HEK293 (cell line): Measurements from ENCODE around the gene GTPBP6.

Experiments used
- CTCF ChIA-PET: fragments of 350-600 bp; formaldehyde crosslinking; extraction: SDS; loops from one replicate; lab custom pipeline; 2021; ENCODE audit warnings: antibody characterized with exemption; lab: Yijun Ruan, JAX
- POLR2A ChIA-PET: fragments of 300-600 bp; formaldehyde crosslinking; extraction: SDS; loops from one replicate; lab custom pipeline; 2020; ENCODE audit warnings: antibody characterized with exemption, inconsistent platforms; lab: Yijun Ruan, JAX
- H3K27ac ChIP-seq: fragments of 200-500 bp; sonication (Bioruptor generic); 2 replicates; pipeline ENCODE4 v1.5.1; 2014; ENCODE audit warnings: low read depth, low read length, control low read depth, inconsistent platforms; ENCODE audit errors: extremely low read depth
- H3K36me3 ChIP-seq, 2 experiments: fragments of 200-500 bp in 1 of 2; sonication (Bioruptor generic) in 1 of 2; 1 replicate in 1 of 2; 2 replicates in 1 of 2; pipeline ENCODE4 v1.5.1; 2014 to 2017; ENCODE audit warnings: inconsistent platforms in 2 of 2, low read length in 2 of 2; ENCODE audit not compliant: control insufficient read depth in 2 of 2, insufficient read depth in 1 of 2
- H3K4me1 ChIP-seq: fragments of 200-500 bp; sonication (Bioruptor generic); 2 replicates; pipeline ENCODE4 v1.5.1; 2014; ENCODE audit warnings: mild to moderate bottlenecking, low read length, inconsistent platforms; ENCODE audit not compliant: control insufficient read depth, insufficient read depth
- H3K4me3 ChIP-seq: 2 replicates; pipeline ENCODE4 v1.5.1; 2011; ENCODE audit warnings: low read depth, mild to moderate bottlenecking, control low read depth, low read length, moderate library complexity
- H3K9me3 ChIP-seq: fragments of 200-500 bp; sonication (Bioruptor generic); 2 replicates; pipeline ENCODE4 v1.5.1; 2014; ENCODE audit warnings: low read depth, low read length, inconsistent platforms; ENCODE audit not compliant: control insufficient read depth, insufficient read depth
- KLF1 ChIP-seq: fragments of 450-650 bp; formaldehyde crosslinking; IDR thresholded peaks from 2 replicates; pipeline ENCODE4 v1.5.1; 2016; ENCODE audit warnings: missing biosample characterization, missing genetic modification characterization
- KLF10 ChIP-seq: fragments of 450-650 bp; IDR thresholded peaks from 2 replicates; pipeline ENCODE4 v1.5.1; 2018; ENCODE audit warnings: missing biosample characterization, mild to moderate bottlenecking, missing genetic modification characterization
- KLF7 ChIP-seq: fragments of 450-650 bp; formaldehyde crosslinking; IDR thresholded peaks from 2 replicates; pipeline ENCODE4 v1.5.1; 2016; ENCODE audit warnings: missing biosample characterization, missing genetic modification characterization, borderline replicate concordance
- MYNN ChIP-seq: fragments of 450-650 bp; formaldehyde crosslinking; IDR thresholded peaks from 2 replicates; pipeline ENCODE4 v1.5.1; 2016; ENCODE audit warnings: missing biosample characterization, missing genetic modification characterization, borderline replicate concordance
- TCF7L2 ChIP-seq: IDR thresholded peaks from 2 replicates; pipeline ENCODE4 v1.6.1; 2011; ENCODE audit warnings: low read depth, mild to moderate bottlenecking, inconsistent platforms, low read length, moderate library complexity, borderline replicate concordance
- TRIM28 ChIP-seq: IDR thresholded peaks from 2 replicates; pipeline ENCODE4 v1.6.1; 2011; ENCODE audit warnings: low read length, control low read depth, borderline replicate concordance
- ZBTB20 ChIP-seq: fragments of 450-650 bp; formaldehyde crosslinking; IDR thresholded peaks from 2 replicates; pipeline ENCODE4 v1.5.1; 2016; ENCODE audit warnings: missing biosample characterization, missing genetic modification characterization
- ZFP37 ChIP-seq: fragments of 450-650 bp; formaldehyde crosslinking; IDR thresholded peaks from 2 replicates; pipeline ENCODE4 v1.5.1; 2016; ENCODE audit warnings: missing biosample characterization, missing genetic modification characterization
- ZNF132 ChIP-seq: fragments of 450-650 bp; formaldehyde crosslinking; IDR thresholded peaks from 2 replicates; pipeline ENCODE4 v1.5.1; 2017; ENCODE audit warnings: missing biosample characterization, missing genetic modification characterization, borderline replicate concordance
- ZNF138 ChIP-seq: fragments of 450-650 bp; formaldehyde crosslinking; IDR thresholded peaks from 2 replicates; pipeline ENCODE4 v1.5.1; 2016; ENCODE audit warnings: missing biosample characterization, missing genetic modification characterization, borderline replicate concordance
- ZNF221 ChIP-seq: fragments of 450-650 bp; formaldehyde crosslinking; IDR thresholded peaks from 2 replicates; pipeline ENCODE4 v1.5.1; 2017; ENCODE audit warnings: missing biosample characterization, missing genetic modification characterization, borderline replicate concordance
- ZNF623 ChIP-seq: fragments of 450-650 bp; formaldehyde crosslinking; IDR thresholded peaks from 2 replicates; pipeline ENCODE4 v1.5.1; 2016; ENCODE audit warnings: missing biosample characterization, missing genetic modification characterization
- TF ChIP-seq, protein P1 (sequence below): fragments of 450-650 bp; formaldehyde crosslinking; IDR thresholded peaks from 2 replicates; pipeline ENCODE4 v1.5.1; 2017; ENCODE audit warnings: missing biosample characterization, missing genetic modification characterization
- TF ChIP-seq, protein P2 (sequence below): fragments of 450-650 bp; formaldehyde crosslinking; IDR thresholded peaks from 2 replicates; pipeline ENCODE4 v1.5.1; 2016; ENCODE audit warnings: missing biosample characterization, missing genetic modification characterization
- TF ChIP-seq, protein P3 (sequence below): fragments of 450-650 bp; formaldehyde crosslinking; IDR thresholded peaks from 2 replicates; pipeline ENCODE4 v1.5.1; 2016; ENCODE audit warnings: missing biosample characterization, missing genetic modification characterization
- TF ChIP-seq, protein P4 (sequence below): fragments of 450-650 bp; formaldehyde crosslinking; IDR thresholded peaks from 2 replicates; pipeline ENCODE4 v1.5.1; 2016; ENCODE audit warnings: missing biosample characterization, missing genetic modification characterization
- TF ChIP-seq, protein P5 (sequence below): IDR thresholded peaks from 2 replicates; pipeline ENCODE4 v1.6.1; 2011; ENCODE audit warnings: mild to moderate bottlenecking, low read depth, low read length, borderline replicate concordance

GTPBP6 gene

DNA sequence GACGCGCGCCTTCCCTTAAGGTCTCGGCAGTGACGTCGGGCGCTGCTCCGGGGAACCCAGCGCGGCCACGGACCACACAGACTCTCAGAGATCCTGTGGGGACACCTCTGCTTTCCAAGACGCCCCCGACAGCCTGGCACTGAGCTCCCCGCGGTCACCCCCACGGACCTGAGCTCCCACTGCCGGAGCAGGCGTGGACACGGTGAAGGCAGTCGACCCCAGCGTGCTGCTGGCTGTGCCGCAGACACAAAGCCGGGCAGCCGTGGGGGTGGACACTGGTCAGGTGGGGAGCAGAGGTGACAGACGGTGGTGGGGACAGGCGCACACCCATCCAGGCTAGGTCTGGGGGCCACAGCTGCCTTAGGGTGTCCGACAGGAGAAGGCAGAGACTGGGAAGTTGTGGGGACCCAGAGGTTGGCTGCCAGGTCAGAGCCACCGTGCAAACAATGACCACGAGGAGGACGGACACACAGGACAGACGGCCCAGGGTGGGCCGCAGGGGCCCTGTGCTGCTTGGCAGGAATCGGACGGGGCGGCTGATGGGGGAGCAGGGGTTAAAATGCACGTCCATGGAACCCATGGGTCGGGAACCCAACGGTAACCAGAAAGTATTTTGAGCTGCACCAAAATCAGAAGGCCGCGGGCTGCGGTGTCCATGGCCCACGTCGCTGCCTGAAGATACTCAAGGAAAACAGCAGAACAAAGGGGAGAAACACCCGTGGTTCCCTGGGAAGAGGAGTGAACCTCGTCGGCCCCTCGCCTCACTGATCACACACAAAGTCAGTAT lies 16.6 kb upstream of the GTPBP6 start:
- ChIA-PET CTCF (no interaction called here), POLR2A (no interaction called here)
- no peaks in the 10 kb centered on the region for H3K9me3 ChIP-seq
- H3K27ac ChIP-seq: no peak overlapping the region
- H3K4me3 ChIP-seq: no peak overlapping the region
- H3K4me1 ChIP-seq: no peaks in the 10 kb centered on the region
- peaks cover 0 to 31% of the 10 kb centered on the region in 2 experiments; a peak in 1 of 3 replicates for H3K36me3 ChIP-seq
- TF ChIP-seq, protein P1, sequence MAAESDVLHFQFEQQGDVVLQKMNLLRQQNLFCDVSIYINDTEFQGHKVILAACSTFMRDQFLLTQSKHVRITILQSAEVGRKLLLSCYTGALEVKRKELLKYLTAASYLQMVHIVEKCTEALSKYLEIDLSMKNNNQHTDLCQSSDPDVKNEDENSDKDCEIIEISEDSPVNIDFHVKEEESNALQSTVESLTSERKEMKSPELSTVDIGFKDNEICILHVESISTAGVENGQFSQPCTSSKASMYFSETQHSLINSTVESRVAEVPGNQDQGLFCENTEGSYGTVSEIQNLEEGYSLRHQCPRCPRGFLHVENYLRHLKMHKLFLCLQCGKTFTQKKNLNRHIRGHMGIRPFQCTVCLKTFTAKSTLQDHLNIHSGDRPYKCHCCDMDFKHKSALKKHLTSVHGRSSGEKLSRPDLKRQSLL (tag by site-specific recombination): no peak
- TF ChIP-seq, protein P2, sequence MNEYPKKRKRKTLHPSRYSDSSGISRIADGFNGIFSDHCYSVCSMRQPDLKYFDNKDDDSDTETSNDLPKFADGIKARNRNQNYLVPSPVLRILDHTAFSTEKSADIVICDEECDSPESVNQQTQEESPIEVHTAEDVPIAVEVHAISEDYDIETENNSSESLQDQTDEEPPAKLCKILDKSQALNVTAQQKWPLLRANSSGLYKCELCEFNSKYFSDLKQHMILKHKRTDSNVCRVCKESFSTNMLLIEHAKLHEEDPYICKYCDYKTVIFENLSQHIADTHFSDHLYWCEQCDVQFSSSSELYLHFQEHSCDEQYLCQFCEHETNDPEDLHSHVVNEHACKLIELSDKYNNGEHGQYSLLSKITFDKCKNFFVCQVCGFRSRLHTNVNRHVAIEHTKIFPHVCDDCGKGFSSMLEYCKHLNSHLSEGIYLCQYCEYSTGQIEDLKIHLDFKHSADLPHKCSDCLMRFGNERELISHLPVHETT (tag by site-specific recombination): no peak
- TF ChIP-seq TCF7L2 (no peak), MYNN (tag by site-specific recombination) (no peak), TRIM28 (no peak), ZNF132 (tag by site-specific recombination) (no peak), KLF10 (no peak), ZNF221 (tag by site-specific recombination) (no peak), ZBTB20 (no peak), KLF1 (tag by site-specific recombination) (no peak), ZNF623 (tag by site-specific recombination) (no peak), ZFP37 (no peak), ZNF138 (no peak), KLF7 (tag by site-specific recombination) (no peak)
- TF ChIP-seq, protein P3, sequence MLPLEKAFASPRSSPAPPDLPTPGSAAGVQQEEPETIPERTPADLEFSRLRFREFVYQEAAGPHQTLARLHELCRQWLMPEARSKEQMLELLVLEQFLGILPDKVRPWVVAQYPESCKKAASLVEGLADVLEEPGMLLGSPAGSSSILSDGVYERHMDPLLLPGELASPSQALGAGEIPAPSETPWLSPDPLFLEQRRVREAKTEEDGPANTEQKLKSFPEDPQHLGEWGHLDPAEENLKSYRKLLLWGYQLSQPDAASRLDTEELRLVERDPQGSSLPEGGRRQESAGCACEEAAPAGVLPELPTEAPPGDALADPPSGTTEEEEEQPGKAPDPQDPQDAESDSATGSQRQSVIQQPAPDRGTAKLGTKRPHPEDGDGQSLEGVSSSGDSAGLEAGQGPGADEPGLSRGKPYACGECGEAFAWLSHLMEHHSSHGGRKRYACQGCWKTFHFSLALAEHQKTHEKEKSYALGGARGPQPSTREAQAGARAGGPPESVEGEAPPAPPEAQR (tag by site-specific recombination): no peak
- TF ChIP-seq, protein P4, sequence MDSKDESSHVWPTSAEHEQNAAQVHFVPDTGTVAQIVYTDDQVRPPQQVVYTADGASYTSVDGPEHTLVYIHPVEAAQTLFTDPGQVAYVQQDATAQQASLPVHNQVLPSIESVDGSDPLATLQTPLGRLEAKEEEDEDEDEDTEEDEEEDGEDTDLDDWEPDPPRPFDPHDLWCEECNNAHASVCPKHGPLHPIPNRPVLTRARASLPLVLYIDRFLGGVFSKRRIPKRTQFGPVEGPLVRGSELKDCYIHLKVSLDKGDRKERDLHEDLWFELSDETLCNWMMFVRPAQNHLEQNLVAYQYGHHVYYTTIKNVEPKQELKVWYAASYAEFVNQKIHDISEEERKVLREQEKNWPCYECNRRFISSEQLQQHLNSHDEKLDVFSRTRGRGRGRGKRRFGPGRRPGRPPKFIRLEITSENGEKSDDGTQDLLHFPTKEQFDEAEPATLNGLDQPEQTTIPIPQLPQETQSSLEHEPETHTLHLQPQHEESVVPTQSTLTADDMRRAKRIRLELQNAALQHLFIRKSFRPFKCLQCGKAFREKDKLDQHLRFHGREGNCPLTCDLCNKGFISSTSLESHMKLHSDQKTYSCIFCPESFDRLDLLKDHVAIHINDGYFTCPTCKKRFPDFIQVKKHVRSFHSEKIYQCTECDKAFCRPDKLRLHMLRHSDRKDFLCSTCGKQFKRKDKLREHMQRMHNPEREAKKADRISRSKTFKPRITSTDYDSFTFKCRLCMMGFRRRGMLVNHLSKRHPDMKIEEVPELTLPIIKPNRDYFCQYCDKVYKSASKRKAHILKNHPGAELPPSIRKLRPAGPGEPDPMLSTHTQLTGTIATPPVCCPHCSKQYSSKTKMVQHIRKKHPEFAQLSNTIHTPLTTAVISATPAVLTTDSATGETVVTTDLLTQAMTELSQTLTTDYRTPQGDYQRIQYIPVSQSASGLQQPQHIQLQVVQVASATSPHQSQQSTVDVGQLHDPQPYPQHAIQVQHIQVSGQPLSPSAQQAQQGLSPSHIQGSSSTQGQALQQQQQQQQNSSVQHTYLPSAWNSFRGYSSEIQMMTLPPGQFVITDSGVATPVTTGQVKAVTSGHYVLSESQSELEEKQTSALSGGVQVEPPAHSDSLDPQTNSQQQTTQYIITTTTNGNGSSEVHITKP (tag by site-specific recombination): no peak
- TF ChIP-seq, protein P5, sequence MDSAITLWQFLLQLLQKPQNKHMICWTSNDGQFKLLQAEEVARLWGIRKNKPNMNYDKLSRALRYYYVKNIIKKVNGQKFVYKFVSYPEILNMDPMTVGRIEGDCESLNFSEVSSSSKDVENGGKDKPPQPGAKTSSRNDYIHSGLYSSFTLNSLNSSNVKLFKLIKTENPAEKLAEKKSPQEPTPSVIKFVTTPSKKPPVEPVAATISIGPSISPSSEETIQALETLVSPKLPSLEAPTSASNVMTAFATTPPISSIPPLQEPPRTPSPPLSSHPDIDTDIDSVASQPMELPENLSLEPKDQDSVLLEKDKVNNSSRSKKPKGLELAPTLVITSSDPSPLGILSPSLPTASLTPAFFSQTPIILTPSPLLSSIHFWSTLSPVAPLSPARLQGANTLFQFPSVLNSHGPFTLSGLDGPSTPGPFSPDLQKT: no peak
